Suprapubic skin (tissue), 4 donors: Measurements from ENCODE around the gene EDAR.

ENCODE experiments used
- CTCF ChIP-seq, 2 donors: fragments of 200-600 bp in 1 of 2; fragments of 450-650 bp in 1 of 2; sonication (generic) in 1 of 2; IDR thresholded peaks; one replicate each; pipeline ENCODE4 v1.5.1; 2016 to 2019; ENCODE audit warnings: antibody characterized with exemption in 2 of 2, mild to moderate bottlenecking in 1 of 2, moderate library complexity in 1 of 2
- EP300 ChIP-seq: sonication (generic); formaldehyde crosslinking; IDR thresholded peaks from one replicate; pipeline ENCODE4 v1.6.1; 2017; ENCODE audit warnings: antibody characterized with exemption
- POLR2A ChIP-seq, 2 donors: fragments of 450-650 bp; IDR thresholded peaks; one replicate each; pipeline ENCODE4 v1.6.1; 2017; ENCODE audit warnings: antibody characterized with exemption in 2 of 2, mild to moderate bottlenecking in 2 of 2, moderate library complexity in 2 of 2
- POLR2AphosphoS5 ChIP-seq, 3 donors: sonication (generic); formaldehyde crosslinking; IDR thresholded peaks; one replicate each; pipeline ENCODE4 v1.6.1; 2017; ENCODE audit warnings: antibody characterized with exemption in 3 of 3

GRCh38 chr2:109029490-109030201 lies 40.6 kb upstream of the EDAR start:
- no peak for TF ChIP-seq CTCF (IDR thresholded peaks at IDR 0.05)
- no peak for TF ChIP-seq EP300
- no peak for TF ChIP-seq POLR2AphosphoS5 (IDR thresholded peaks at IDR 0.05)
- no peak for TF ChIP-seq POLR2A (IDR thresholded peaks at IDR 0.05)
